ENCODE data around the gene BSG.

The BSG gene

DNA sequence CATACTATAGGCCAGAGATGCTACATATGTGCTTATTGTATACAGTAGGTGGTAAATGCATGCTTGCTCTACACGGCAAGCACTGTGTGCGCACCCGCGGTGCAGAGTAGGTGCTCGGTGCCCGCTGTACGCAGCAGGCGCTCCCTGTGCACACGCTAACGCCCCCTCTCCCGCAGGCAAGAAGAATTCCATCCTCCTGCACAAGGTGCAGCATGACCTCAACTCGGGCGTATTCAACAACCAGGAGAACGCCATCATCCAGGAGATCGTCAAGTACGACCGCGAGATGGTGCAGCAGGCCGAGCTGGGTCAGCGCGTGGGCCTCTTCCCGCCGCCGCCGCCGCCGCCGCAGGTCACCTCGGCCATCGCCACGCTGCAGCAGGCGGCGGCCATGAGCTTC lies 43.2 kb downstream of the BSG start:
- Histone ChIP-seq H3K36me3 (ENCODE audit: control insufficient read depth, insufficient read depth, low read length) (no peaks in the 10 kb centered on the region), H2AFZ (no peak overlapping the region), H3K27ac (no peak overlapping the region), H3K4me2 (ENCODE audit: low read length) (no peak overlapping the region), H3K4me3 (ENCODE audit: low read depth, low read length) (no peak overlapping the region), H3K4me1 (no peaks in the 10 kb centered on the region), H3K9ac (no peak overlapping the region), H3K9me3 (ENCODE audit: control insufficient read depth, low read length) (no peaks in the 10 kb centered on the region), H3K27me3 (ENCODE audit: control insufficient read depth, insufficient read depth, low read length) (no peaks in the 10 kb centered on the region), H3K79me2 (no peaks in the 10 kb centered on the region)
- TF ChIP-seq, protein P1, sequence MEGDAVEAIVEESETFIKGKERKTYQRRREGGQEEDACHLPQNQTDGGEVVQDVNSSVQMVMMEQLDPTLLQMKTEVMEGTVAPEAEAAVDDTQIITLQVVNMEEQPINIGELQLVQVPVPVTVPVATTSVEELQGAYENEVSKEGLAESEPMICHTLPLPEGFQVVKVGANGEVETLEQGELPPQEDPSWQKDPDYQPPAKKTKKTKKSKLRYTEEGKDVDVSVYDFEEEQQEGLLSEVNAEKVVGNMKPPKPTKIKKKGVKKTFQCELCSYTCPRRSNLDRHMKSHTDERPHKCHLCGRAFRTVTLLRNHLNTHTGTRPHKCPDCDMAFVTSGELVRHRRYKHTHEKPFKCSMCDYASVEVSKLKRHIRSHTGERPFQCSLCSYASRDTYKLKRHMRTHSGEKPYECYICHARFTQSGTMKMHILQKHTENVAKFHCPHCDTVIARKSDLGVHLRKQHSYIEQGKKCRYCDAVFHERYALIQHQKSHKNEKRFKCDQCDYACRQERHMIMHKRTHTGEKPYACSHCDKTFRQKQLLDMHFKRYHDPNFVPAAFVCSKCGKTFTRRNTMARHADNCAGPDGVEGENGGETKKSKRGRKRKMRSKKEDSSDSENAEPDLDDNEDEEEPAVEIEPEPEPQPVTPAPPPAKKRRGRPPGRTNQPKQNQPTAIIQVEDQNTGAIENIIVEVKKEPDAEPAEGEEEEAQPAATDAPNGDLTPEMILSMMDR (IDR thresholded peaks at IDR 0.05), result no peak

DNA sequence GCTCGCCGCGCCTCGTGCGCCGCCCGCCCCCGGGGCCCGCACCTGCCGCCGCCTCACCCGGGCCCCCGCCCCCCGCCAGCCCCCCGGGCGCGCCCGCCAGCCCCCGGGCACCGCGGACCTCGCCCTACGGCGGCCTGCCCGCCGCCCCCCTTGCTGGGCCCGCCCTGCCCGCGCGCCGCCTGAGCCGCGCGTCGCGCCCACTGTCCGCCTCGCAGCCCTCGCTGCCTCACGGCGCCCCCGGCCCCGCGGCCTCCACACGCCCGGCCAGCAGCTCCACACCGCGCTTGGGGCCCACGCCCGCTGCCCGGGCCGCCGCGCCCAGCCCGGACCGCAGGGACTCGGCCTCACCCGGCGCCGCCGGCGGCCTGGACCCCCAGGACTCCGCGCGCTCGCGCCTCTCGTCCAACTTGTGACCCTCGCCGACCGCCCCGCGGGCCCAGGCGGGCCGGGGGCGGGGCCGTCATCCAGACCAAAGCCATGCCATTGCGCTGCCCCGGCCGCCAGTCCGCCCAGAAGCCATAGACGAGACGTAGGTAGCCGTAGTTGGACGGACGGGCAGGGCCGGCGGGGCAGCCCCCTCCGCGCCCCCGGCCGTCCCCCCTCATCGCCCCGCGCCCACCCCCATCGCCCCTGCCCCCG lies 43.8 kb downstream of the BSG start:
- no peak overlapping the region for H3K27ac ChIP-seq
- H3K27me3 ChIP-seq (ENCODE audit: control insufficient read depth, insufficient read depth, low read length), result no peaks in the 10 kb centered on the region
- H3K79me2 ChIP-seq, result no peaks in the 10 kb centered on the region
- no peaks in the 10 kb centered on the region for H3K36me3 ChIP-seq (ENCODE audit: control insufficient read depth, insufficient read depth, low read length)
- H3K9me3 ChIP-seq (ENCODE audit: control insufficient read depth, low read length), result no peaks in the 10 kb centered on the region
- no peak overlapping the region for H3K9ac ChIP-seq
- no peak overlapping the region for H3K4me2 ChIP-seq (ENCODE audit: low read length)
- H3K4me1 ChIP-seq, result no peaks in the 10 kb centered on the region
- no peak overlapping the region for H3K4me3 ChIP-seq (ENCODE audit: low read depth, low read length)
- no peak overlapping the region for H2AFZ ChIP-seq
- TF ChIP-seq, protein P1 (IDR thresholded peaks at IDR 0.05), result no peak

DNA sequence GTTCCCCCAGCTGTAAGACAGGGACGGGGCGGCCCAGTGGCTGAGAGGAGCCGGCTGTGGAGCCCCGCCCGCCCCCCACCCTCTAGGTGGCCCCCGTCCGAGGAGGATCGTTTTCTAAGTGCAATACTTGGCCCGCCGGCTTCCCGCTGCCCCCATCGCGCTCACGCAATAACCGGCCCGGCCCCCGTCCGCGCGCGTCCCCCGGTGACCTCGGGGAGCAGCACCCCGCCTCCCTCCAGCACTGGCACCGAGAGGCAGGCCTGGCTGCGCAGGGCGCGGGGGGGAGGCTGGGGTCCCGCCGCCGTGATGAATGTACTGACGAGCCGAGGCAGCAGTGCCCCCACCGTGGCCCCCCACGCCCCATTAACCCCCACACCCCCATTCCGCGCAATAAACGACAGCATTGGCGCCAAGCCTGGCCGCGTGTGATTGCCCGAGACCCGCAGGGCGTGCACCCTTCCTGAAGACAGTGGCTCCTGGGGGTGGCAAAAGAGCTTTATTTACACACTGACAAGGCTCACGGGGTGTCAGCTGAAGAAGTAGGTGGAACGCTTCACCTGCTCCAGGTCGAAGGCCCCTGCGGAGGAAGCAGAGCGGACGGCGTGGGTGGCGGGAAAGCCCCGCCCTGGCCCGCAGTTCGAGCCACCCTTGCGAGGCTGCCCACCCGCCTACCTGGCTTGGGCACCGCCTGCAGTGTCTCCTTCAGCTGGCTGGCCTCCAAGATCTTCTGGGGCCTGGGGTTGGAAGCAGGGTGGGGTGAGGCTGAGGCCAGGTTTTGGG lies 44.5 kb downstream of the BSG start:
- TF ChIP-seq, protein P1 (IDR thresholded peaks at IDR 0.05), result no peak
- Histone ChIP-seq H3K27me3 (ENCODE audit: control insufficient read depth, insufficient read depth, low read length) (no peaks in the 10 kb centered on the region), H3K79me2 (no peaks in the 10 kb centered on the region), H3K27ac (no peak overlapping the region), H2AFZ (no peak overlapping the region), H3K9me3 (ENCODE audit: control insufficient read depth, low read length) (no peaks in the 10 kb centered on the region), H3K36me3 (ENCODE audit: control insufficient read depth, insufficient read depth, low read length) (no peaks in the 10 kb centered on the region), H3K4me2 (ENCODE audit: low read length) (no peak overlapping the region), H3K9ac (no peak overlapping the region), H3K4me1 (no peaks in the 10 kb centered on the region), H3K4me3 (ENCODE audit: low read depth, low read length) (no peak overlapping the region)

DNA sequence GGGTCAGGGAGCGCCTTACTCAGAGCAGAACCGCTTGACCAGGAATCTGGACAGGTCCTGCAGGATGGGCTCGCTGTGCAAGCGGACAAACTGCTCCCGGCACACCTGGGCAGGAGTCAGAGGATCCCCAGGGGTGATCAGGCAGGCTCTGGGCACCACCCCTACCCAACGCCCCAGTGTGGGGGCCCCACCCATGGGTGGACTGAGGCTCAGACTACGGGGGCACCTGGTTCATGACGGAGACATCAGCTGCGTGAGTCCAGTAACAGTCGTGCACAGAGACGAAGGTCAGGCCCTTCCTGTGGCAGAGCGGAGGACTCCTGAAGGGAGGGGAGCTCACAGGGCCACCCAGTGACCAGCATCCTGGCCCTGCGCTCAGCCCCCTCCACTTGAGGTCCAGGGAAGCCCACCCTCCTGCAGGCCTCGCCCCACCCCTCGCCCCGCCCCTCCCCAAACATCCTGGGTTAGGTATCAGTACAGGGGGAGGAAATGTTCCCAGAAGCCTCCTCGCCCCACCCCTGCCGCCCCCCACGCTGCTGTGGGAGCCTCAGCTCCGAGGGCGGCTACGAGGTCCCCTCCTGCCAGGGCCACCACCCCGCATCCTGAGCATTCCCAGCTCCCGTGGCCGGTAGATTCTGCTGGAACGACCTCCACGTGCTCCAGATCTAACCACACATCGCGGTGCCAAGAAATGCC lies 45.3 kb downstream of the BSG start:
- Histone ChIP-seq H3K4me1 (no peaks in the 10 kb centered on the region), H2AFZ (no peak overlapping the region), H3K9ac (no peak overlapping the region), H3K36me3 (ENCODE audit: control insufficient read depth, insufficient read depth, low read length) (no peaks in the 10 kb centered on the region), H3K27me3 (ENCODE audit: control insufficient read depth, insufficient read depth, low read length) (no peaks in the 10 kb centered on the region), H3K27ac (no peak overlapping the region), H3K79me2 (no peaks in the 10 kb centered on the region), H3K4me2 (ENCODE audit: low read length) (no peak overlapping the region), H3K4me3 (ENCODE audit: low read depth, low read length) (no peak overlapping the region), H3K9me3 (ENCODE audit: control insufficient read depth, low read length) (no peaks in the 10 kb centered on the region)
- TF ChIP-seq, protein P1 (IDR thresholded peaks at IDR 0.05), result no peak

All from parathyroid adenoma (tissue), 2 donors.